GM19468 (cell line): ENCODE measurements around the gene PEX13.
A peak's percentile ranks its signal among the peaks of the same experiment; 100 is the strongest.
"Not testable (repeated sequence)": the region's sequence is repeated elsewhere in the genome, so short reads cannot be mapped to it uniquely, and the experiment has no call there.

ENCODE experiments used
- ATAC-seq: cut with Tn5 transposase; IDR thresholded peaks from one replicate; pipeline ENCODE4 v1.9.1; 2021; ENCODE audit warnings: mild to moderate bottlenecking, moderate library complexity, moderate number of reproducible peaks; ENCODE audit not compliant: unreplicated experiment; ENCODE audit errors: extremely low read depth

The PEX13 gene

DNA sequence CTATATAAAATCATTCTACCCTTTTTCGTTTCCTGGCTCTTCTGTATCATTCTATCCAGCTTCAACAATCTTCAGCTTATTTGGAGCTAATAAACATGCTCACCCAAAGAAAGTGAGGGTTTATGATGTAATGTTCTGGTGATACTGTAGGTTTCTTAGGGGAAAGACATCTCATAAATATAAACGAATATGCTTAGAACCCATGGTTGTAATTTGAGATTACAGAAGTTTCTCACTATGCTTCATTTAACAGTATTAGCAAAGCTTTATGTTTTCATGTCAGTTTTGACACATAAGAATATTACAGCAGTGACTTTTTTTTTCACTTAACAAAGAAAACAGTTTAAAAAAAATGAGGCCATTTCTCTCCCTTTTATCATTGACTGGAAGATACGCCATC, 11.8 kb upstream of the PEX13 start:
- no peak for ATAC-seq

DNA sequence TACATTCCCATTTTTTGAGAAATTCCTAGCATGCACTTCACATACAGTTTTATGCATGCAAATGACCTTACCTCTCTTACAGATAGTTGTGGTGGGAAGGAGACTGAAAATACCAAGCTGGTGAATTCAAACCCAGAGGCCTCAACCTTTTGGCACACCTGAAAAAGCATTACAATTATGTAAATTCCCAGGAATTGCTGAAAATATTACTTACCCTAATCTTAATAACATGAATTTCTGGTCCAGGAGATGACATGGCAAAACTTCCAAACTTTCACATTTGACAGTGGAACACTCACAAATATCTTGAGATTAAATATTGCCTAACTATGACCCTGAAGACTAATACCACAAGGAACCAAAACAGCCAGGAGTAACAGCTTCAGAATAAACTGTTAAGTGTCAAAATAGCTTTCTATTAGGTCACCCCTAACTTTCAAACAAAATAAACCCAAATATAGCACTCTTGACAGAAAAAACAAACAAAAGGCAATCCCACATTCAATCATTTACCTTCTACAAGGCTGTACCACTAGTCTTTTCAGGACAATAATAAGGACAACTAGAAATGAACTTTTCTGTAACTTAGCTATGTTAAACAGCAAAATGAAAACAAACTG, 10.9 kb upstream of the PEX13 start:
- no peak for ATAC-seq

DNA sequence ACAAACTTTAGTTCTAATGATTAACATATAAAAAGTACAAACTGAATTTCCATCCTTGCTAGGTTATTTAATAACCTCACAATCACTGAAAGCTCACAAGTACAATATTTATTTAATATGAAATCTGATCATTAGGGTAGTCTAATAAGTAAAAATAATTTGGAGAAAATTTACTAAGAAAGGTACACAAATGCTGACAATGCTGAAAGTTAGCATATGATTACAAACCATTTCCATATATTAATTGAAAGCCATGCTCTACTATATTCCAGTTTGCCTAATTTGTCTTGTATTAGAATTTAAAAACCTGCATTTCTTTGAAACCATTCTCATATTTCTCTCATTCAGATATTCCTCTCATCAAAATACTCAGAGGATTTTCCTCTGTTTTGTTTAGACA, 8.2 kb upstream of the PEX13 start:
- ATAC-seq, result no peak

DNA sequence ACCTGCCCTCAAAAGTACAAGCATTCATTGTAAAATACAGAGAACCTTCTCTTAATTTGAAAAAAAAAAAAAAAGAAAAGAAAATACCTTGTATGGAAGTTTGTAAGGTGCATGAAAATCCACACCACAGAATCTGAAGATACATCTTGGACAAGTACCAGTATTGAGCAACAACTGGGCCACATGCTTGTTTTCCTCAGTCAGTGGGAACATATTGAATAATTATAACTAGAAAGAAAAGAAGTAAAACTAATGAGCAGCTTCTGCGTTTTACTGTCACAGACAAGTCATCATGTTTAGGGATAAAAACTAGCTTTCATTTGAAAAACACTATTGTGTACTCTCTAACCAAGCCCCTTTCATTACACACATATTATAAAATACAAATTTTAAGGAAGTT, 5.8 kb upstream of the PEX13 start:
- no peak for ATAC-seq

DNA sequence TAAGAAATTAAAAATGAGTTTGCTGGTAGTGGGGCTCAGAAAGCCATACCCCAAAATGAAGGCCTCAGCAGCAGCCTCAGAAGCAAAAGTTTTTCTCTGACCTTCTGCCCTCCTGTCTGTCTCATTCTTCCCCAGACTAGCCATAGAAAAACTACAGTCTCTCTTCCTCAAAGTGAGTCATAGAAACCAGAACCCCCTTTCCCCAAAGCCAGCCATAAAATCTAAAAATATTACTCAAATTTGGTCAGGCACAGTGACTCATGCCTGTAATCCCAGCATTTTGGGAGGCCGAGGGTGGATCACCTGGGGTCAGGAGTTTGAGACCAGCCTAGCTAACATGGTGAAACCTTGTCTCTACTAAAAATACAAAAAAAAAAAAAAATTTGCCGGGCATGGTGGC, 5.2 kb upstream of the PEX13 start:
- not testable (repeated sequence) for ATAC-seq

DNA sequence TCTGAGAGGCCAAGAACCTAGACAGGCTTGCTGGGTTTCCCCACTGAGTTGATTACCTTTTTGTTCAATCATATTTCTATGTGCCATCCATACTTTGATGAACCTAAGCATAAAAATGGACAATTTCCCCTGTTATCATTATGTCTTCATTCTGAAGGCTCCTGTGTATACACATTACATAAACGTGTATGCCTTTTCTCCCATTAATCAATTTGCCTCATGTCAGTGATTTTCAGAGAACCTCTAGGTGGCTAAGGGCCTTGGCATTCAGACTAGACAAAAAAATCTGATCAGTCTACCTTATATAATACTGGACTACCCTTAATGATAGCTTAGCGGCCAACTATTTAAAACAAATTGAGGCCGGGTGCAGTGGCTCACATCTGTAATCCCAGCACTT, 4.1 kb upstream of the PEX13 start:
- ATAC-seq, result no peak

DNA sequence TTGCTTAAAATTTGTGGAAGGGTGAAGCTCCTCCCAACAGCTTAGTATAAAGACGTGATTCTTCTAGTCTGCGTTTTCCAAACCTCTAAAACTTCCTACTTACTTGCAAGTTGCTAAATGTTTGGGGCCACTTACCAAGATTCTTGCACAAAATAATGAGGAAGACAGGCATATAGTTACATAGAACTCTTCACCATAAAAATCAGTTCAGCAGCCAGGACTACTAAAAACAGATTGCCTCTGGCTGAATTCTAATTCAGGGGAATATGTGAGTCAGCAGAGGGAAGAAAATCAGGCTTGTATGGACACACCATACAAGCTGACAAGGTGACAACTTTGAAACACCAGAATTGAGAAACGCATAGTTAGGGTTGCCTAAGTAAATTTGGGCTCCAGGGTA, 2.8 kb upstream of the PEX13 start:
- no peak for ATAC-seq

DNA sequence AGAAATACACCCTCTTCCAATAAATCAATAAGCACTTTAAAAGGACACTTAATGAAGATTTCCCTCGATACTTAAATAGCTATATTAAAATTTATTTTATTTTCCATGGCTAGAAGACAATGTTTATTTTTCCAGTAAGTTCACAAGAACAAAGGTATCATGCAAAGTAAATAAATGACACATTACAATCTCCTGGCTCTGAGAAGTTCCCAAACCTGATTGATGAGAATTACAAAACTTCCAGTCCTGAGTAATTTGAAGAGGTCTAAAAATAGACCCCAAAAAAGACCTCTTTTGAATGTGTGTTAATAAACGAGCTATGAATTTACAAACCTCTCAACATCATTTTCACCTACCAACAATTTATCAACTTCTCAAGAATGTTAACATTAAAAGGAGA, 1.5 kb upstream of the PEX13 start:
- no peak for ATAC-seq

DNA sequence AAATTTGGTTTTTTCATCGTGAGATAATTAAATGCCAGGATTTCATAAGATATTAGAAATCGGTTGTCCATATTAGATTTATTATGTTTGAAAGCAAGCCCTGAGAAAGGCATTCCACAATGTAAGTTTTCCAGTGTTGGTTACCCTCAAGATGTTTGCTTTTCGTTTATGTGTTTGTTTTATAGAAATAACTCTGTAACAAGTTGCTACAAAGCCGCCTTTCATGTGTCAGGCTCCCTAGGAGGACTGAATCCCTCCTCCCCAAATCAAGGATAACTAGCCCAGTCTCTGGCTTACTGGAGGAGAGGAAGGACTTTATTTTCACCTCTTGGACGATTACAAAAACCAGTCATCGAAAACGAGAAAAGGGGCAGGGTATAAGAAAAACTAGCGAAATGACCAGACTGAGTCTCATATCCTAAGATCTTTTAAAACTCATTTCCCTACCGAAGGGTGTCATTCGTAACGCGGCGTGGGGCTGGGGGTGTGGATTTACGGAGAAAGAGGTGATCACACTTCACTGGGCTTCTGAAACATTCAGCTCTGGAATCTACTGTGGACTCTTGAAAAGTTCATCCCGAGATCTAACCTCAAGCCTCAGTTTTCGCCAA, 1.0 kb upstream of the PEX13 start:
- no peak for ATAC-seq

DNA sequence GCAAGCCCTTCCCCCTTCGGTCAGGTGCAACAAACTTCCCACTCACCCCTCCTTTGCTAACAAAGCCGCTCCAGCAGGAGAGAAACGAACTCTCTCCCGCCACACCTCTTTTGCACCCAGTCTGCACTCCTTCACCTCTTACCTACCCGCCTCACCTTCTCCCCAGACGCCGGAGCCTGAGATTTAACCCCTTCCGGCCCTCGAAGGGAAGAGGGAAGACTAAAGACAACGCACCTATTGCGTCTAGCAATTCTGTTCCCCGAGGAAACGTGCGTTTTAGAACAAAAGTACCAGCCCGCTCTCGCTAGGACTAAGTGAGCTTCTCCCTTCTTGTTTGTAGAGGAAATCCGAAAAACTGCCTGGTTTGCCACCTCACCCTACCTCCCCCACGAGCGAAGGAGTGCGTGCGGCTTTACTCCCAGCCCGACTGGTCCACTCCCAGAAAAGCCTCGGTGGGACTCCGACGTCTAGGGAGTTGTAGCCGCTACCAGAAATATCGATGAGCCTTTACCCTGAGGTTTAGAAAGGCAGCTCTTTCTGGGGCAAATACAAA, 441 bp upstream of the PEX13 start:
- ATAC-seq, result peak; percentile 18

DNA sequence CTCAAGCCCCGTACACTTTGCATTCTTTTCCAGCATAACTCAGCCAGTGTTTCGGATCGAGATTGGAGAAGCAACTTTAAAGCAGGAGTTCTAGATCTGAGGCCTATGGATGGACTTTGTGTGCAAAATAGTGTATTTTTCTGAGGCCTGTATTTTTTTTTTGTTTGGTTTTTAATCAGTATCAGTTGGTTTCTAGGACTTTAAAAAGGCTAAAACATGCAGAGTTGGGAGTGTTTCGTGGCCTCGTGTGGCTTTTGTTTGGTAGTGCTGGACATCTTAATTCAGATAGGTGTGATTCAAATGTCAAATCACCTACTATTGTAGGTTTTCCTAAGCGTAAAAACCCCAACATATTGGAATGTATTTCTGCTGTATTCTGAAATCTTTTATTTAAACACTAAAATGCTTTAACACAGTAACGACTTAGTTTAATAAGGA, 817 bp downstream of the PEX13 start:
- ATAC-seq, result no peak

DNA sequence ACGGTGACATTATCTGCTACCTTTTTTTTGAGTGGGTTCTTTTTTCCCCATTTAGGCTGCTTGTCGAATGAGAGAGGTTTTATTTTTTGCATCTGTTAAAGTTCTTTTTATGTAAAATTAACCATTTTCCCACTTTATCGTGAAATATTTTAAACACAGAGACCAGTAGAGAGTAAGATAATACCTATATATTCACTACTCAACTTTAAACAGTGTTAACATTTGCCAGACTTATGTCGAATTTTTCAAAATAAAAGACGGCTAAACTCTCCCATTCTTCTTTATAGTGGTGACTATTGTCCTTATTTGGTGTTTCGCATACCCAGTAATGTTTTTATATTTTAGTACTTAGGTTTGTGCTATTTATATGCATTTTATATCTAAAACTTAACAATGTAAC, 1.3 kb downstream of the PEX13 start:
- ATAC-seq, result no peak

DNA sequence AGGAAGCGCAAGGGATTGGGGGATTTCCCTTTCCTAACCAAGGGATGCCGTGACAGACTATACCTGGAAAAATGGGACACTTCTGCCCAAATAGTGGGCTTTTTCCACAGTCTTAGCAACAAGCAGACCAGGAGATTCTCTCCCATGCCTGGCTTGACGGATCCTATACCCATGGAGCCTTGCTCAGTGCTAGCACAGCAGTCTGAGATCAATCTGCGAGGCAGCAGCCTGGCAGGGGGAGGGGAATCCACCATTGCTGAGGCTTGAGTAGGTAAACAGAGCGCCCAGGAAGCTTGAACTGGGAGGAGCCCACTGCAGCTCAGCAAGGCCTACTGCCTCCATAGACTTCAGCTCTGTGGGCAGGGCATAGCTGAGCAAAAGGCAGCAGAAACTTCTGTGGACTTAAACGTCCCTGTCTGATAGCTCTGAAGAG, 3.7 kb downstream of the PEX13 start:
- no peak for ATAC-seq

DNA sequence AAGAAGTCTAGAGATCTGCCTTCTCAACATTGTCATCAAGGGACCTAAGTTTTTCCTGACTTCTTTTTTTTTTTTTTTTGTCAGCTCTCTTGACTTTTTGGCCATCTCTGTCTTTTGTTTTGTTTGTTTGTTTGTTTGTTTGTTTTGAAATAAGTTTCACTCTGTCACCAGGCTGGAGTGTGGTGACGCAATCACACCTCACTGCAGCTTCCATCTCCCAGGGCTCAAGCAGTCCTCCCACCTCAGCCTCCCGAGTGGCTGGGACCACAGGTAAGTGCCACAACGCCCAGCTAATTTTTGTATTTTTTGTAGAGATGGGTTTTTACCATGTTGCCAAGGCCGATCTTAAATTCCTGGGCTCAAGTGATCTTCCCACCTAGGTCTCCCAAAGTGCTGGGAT, 6.2 kb downstream of the PEX13 start:
- ATAC-seq, result no peak

DNA sequence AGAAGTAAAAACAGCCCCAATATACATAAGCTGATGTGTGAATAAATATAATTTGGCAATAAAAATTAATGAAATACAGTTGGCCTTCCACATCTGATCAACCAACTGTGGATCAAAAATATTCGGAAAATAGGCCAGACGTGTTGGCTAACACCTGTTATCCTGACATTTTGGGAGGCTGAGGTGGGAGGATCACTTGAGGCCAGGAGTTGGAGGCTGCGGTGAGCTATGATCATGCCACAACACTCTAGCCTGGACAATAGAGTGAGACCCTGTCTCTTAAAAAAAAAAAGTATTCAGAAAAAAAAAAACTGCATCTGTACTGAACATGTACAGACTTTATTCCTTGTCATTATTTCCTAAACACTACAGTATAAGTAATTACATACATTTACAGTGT, 12.0 kb downstream of the PEX13 start:
- no peak for ATAC-seq

DNA sequence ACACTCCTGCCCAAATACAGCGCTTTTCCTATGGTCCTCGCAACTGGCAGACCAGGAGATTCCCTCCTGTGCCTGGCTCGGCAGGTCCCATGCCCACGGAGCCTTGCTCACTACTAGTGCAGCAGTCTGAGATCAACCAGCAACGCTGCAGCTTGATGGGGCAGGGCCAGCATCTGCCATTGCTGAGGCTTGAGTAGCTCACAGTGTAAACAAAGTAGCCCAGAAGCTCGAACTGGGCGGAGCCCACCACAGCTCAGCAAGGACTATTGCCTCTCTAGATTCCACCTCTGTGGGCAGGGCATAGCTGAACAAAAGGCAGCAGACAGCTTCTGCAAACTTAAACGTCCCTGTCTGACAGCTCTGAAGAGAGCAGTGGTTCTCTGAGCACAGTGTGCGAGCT, 17.1 kb downstream of the PEX13 start:
- ATAC-seq, result not testable (repeated sequence)

DNA sequence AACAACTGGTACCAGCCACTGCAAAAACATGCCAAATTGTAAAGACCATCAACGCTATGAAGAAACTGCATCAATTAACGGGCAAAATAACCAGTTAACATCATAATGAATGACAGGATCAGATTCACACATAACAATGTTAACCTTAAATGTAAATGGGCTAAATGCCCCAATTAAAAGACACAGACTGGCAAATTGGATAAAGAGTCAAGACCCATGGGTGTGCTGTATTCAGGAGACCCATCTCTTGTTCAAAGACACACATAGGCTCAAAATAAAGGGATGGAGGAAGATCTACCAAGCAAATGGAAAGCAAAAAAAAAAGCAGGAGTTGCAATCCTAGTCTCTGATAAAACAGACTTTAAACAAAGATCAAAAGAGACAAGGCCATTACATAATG, 19.1 kb downstream of the PEX13 start:
- not testable (repeated sequence) for ATAC-seq

DNA sequence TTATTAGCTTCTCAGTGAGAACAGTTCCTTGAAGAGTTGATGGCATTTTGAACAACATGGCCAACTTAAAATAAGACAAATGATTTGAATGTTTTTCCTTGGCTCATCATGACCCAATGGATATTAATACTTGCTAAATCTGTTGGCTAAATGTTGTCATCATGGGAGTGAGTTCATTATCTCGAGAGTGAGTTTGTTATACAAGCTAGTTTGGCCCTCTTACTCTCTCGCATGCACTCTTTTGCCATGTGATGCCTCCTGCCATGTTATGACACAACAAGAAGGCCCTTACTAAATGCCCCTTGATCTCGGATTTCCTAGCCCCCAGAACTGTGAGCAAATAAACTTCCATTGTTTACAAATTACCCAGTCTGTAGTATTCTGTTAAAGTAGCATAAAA, 25.3 kb downstream of the PEX13 start:
- no peak for ATAC-seq

DNA sequence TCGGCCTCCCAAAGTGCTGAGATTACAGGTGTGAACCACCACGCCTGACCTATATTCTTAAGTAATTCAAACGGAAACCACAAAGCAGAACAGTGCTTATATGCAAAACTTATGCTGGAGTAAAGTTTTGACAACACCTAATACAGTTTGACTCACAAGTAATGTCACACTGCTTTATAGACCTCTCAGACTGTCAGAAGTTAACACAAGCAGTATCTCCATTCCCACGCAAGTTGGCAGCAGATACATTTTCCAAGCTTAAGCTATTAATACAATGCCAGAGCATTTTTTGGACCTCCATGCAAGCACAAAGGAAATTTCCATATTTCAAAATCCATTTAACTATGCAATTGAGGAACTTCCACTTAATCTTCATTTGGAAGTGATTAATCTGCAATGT, 27.1 kb downstream of the PEX13 start:
- peak; percentile 62 for ATAC-seq

DNA sequence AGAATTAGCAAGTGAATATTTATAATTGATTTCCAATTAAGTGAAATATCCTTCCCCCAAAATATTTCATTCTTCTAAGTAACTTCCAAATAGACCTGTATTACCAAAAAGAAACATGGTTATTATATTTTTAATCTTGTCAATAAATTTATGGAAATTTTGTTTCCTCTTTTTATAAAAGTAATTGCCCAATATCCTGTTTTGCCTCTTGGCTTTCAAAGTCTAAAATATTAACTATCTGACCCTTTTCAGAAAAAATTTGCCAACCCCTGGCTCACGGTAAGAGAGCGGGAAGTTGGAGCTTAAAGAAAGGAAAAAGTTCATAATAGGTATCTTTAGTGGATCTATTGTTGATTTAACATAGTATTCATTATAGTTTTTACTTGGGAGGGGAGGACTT, 27.7 kb downstream of the PEX13 start:
- no peak for ATAC-seq

DNA sequence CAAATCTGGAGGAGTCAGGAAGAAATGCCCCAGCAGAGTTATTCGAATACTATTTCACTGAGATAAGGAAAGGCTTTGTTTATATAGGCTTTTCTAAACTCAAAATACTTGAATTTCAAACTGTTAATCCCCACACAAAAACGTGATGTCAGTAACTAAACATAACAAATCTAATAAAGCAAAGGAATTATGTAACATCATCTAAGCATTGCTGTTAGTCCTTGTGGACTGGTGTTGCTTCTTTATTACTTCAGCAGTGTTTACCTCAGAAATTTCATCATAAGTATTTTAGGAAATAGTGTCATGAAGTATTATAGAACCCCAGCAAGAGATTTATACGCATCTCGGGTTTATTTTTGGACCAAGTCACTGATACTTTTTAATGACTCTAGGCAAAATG, 28.5 kb downstream of the PEX13 start:
- no peak for ATAC-seq

DNA sequence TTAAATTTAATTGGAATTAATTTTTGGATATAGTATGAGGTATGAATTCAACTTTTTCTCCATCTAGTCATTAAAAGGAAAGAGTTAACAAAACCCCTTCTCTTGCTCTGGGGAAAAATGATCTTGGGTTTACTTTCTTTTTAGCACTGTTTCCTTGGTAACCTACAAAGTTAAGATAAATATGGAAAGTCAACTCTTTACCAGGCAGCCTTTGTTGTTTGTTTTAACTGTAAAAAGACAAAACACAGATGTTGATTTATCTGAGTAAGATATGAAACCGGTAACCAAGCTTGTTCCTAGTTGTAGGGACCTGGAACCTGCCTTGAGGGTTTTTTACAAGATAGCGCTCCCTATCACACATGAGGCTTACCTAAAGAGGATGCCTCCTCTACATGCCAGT, 38.0 kb downstream of the PEX13 start:
- no peak for ATAC-seq
